NB4 (cell line): ENCODE measurements around the gene ZFP62.

Experiments used
- POLR2A ChIP-seq: IDR thresholded peaks from 2 replicates; pipeline ENCODE4 v1.6.1; 2011; ENCODE audit warnings: mild to moderate bottlenecking; ENCODE audit not compliant: insufficient read length; ENCODE audit errors: extremely low read depth
- TF ChIP-seq, protein P1 (sequence below): IDR thresholded peaks from one replicate; pipeline ENCODE4 v1.5.1; 2012; ENCODE audit warnings: low read depth, low read length

DNA sequence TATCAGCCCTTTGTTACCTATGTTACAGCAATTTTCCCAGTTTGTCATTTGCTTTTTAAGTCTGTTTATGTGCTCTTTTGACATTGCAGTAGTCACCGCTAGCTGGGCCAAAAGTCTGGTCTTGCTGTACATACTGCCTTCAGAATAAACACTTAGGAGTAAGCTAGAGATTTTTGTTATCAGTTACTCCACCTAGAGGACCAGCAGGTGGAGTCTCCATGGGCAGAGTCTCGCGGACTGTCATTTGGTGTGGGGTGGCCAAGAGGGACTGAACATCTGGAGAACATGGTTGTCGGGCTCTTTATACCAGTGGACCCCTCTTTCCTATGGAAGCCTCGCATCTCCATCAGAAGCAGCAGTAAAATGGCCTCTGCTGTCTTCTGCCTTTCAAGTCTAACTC lies 47.7 kb downstream of the ZFP62 start:
- no peak for TF ChIP-seq POLR2A
- TF ChIP-seq, protein P1, sequence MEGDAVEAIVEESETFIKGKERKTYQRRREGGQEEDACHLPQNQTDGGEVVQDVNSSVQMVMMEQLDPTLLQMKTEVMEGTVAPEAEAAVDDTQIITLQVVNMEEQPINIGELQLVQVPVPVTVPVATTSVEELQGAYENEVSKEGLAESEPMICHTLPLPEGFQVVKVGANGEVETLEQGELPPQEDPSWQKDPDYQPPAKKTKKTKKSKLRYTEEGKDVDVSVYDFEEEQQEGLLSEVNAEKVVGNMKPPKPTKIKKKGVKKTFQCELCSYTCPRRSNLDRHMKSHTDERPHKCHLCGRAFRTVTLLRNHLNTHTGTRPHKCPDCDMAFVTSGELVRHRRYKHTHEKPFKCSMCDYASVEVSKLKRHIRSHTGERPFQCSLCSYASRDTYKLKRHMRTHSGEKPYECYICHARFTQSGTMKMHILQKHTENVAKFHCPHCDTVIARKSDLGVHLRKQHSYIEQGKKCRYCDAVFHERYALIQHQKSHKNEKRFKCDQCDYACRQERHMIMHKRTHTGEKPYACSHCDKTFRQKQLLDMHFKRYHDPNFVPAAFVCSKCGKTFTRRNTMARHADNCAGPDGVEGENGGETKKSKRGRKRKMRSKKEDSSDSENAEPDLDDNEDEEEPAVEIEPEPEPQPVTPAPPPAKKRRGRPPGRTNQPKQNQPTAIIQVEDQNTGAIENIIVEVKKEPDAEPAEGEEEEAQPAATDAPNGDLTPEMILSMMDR: peak; percentile 4
